H9 (cell line): Measurements from ENCODE around the gene ARID3A. TPM values are rescaled to one million over a fixed set of nuclear protein-coding genes. Genes with fewer than 3 reads are reported as not detected.
"Not testable (repeated sequence)": the region's sequence is repeated elsewhere in the genome, so short reads cannot be mapped to it uniquely, and the experiment has no call there.

Experiments used
- DNase-seq: peaks from one replicate; pipeline ENCODE4 v3.0.0-alpha.2; 2017
- H2AFZ ChIP-seq: one replicate; pipeline ENCODE4 v1.6.1; 2013; ENCODE audit warnings: mild to moderate bottlenecking, low read length, control low read depth, moderate library complexity
- H2AK5ac ChIP-seq: 2 replicates; pipeline ENCODE4 v1.6.1; 2013; ENCODE audit warnings: low read length, control low read depth, mixed read lengths; ENCODE audit not compliant: insufficient read length
- H2BK120ac ChIP-seq: one replicate; pipeline ENCODE4 v1.6.1; 2013; ENCODE audit warnings: low read depth, mild to moderate bottlenecking, low read length, control low read depth, inconsistent platforms; ENCODE audit not compliant: poor library complexity, severe bottlenecking
- H2BK12ac ChIP-seq: 2 replicates; pipeline ENCODE4 v1.6.1; 2013; ENCODE audit warnings: low read length, control low read depth, mixed read lengths, low read depth; ENCODE audit not compliant: insufficient read length
- H2BK15ac ChIP-seq: 2 replicates; pipeline ENCODE4 v1.6.1; 2013; ENCODE audit warnings: low read depth, low read length, control low read depth
- H2BK20ac ChIP-seq: one replicate; pipeline ENCODE4 v1.6.1; 2013; ENCODE audit warnings: low read depth, mild to moderate bottlenecking, low read length, control low read depth, inconsistent platforms; ENCODE audit not compliant: poor library complexity, severe bottlenecking
- H2BK5ac ChIP-seq: 2 replicates; pipeline ENCODE4 v1.6.1; 2013; ENCODE audit warnings: low read length, control low read depth, mixed read lengths; ENCODE audit not compliant: insufficient read length
- H3K14ac ChIP-seq: 2 replicates; pipeline ENCODE4 v1.6.1; 2013; ENCODE audit warnings: low read length, control low read depth; ENCODE audit not compliant: insufficient read depth
- H3K18ac ChIP-seq: 2 replicates; pipeline ENCODE4 v1.6.1; 2013; ENCODE audit warnings: low read depth, mild to moderate bottlenecking, mixed read lengths, low read length, control low read depth; ENCODE audit not compliant: insufficient read length
- H3K23ac ChIP-seq: 2 replicates; pipeline ENCODE4 v1.6.1; 2013; ENCODE audit warnings: low read length, control low read depth, mixed read lengths, low read depth; ENCODE audit not compliant: insufficient read length
- H3K23me2 ChIP-seq: 2 replicates; pipeline ENCODE4 v1.6.1; 2013; ENCODE audit warnings: low read depth, mild to moderate bottlenecking, mixed read lengths, low read length, control low read depth; ENCODE audit not compliant: insufficient read length, poor library complexity, severe bottlenecking
- H3K27ac ChIP-seq: 2 replicates; pipeline ENCODE4 v1.5.1; 2013; ENCODE audit warnings: low read length, control low read depth, mixed read lengths, low read depth; ENCODE audit not compliant: insufficient read length
- H3K27me3 ChIP-seq: 2 replicates; pipeline ENCODE4 v1.6.1; 2013; ENCODE audit warnings: low read length, control low read depth, inconsistent platforms; ENCODE audit not compliant: insufficient read depth
- H3K4ac ChIP-seq: 2 replicates; pipeline ENCODE4 v1.6.1; 2013; ENCODE audit warnings: low read depth, mild to moderate bottlenecking, control low read depth, inconsistent platforms, low read length, moderate library complexity
- H3K4me1 ChIP-seq: 2 replicates; pipeline ENCODE4 v1.6.1; 2013; ENCODE audit warnings: low read length, control low read depth, inconsistent platforms; ENCODE audit not compliant: insufficient read depth
- H3K4me2 ChIP-seq: 2 replicates; pipeline ENCODE4 v1.6.1; 2013; ENCODE audit warnings: low read length, control low read depth, mixed read lengths; ENCODE audit not compliant: insufficient read length, insufficient read depth
- H3K56ac ChIP-seq: 2 replicates; pipeline ENCODE4 v1.6.1; 2013; ENCODE audit warnings: low read depth, mild to moderate bottlenecking, mixed read lengths, low read length, control low read depth; ENCODE audit not compliant: insufficient read length
- H3K79me1 ChIP-seq: 2 replicates; pipeline ENCODE4 v1.6.1; 2013; ENCODE audit warnings: low read depth, mild to moderate bottlenecking, moderate library complexity, low read length, control low read depth, inconsistent platforms; ENCODE audit not compliant: insufficient read depth, poor library complexity, severe bottlenecking
- H3K79me2 ChIP-seq: 2 replicates; pipeline ENCODE4 v1.6.1; 2013; ENCODE audit warnings: low read length, control low read depth, inconsistent platforms; ENCODE audit not compliant: insufficient read depth
- H3K9ac ChIP-seq: 2 replicates; pipeline ENCODE4 v1.6.1; 2013; ENCODE audit warnings: low read length, control low read depth, mixed read lengths; ENCODE audit not compliant: insufficient read length; ENCODE audit errors: extremely low read depth
- H3K9me3 ChIP-seq: one replicate; pipeline ENCODE4 v1.6.1; 2013; ENCODE audit warnings: low read depth, low read length, inconsistent platforms; ENCODE audit not compliant: control insufficient read depth
- H3T11ph ChIP-seq: one replicate; pipeline ENCODE4 v1.6.1; 2013; ENCODE audit warnings: mild to moderate bottlenecking, low read length, control low read depth, inconsistent platforms
- H4K20me1 ChIP-seq: one replicate; pipeline ENCODE4 v1.6.1; 2013; ENCODE audit not compliant: control insufficient read depth, insufficient read length, insufficient read depth
- H4K5ac ChIP-seq: 2 replicates; pipeline ENCODE4 v1.6.1; 2013; ENCODE audit warnings: low read depth, mild to moderate bottlenecking, mixed read lengths, low read length, control low read depth; ENCODE audit not compliant: insufficient read length
- H4K8ac ChIP-seq: replicated peaks from 2 replicates; pipeline ENCODE4 v1.6.1; 2013; ENCODE audit warnings: low read length, control low read depth, mixed read lengths, low read depth; ENCODE audit not compliant: insufficient read length
- H4K91ac ChIP-seq: 2 replicates; pipeline ENCODE4 v1.6.1; 2013; ENCODE audit warnings: low read depth, mild to moderate bottlenecking, moderate library complexity, mixed read lengths, low read length, control low read depth; ENCODE audit not compliant: insufficient read length
- H3K27ac Mint-ChIP-seq, 3 experiments: 2 replicates in 2 of 3; 3 replicates in 1 of 3; pipeline ENCODE4 v1.8.0; 2020 to 2021; ENCODE audit warnings: mixed read lengths in 3 of 3, mild to moderate bottlenecking in 1 of 3, moderate library complexity in 1 of 3
- H3K27me3 Mint-ChIP-seq: 2 replicates; pipeline ENCODE4 v1.8.0; 2021; ENCODE audit warnings: low read depth, mild to moderate bottlenecking, moderate library complexity, mixed read lengths
- H3K36me3 Mint-ChIP-seq, 3 experiments: 2 replicates in 2 of 3; 3 replicates in 1 of 3; pipeline ENCODE4 v1.8.0; 2020 to 2021; ENCODE audit warnings: low read depth in 3 of 3, mixed read lengths in 3 of 3; ENCODE audit not compliant: insufficient read depth in 1 of 3
- H3K4me1 Mint-ChIP-seq, 2 experiments: 2 replicates each; pipeline ENCODE4 v1.8.0; 2020; ENCODE audit warnings: mixed read lengths in 2 of 2
- H3K4me3 Mint-ChIP-seq, 2 experiments: 2 replicates in 1 of 2; 3 replicates in 1 of 2; pipeline ENCODE4 v1.8.0; 2020 to 2021; ENCODE audit warnings: mild to moderate bottlenecking in 2 of 2, mixed read lengths in 2 of 2, moderate library complexity in 1 of 2
- H3K9me3 Mint-ChIP-seq, 2 experiments: 2 replicates in 1 of 2; 3 replicates in 1 of 2; pipeline ENCODE4 v1.8.0; 2020; ENCODE audit warnings: mild to moderate bottlenecking in 2 of 2, mixed read lengths in 2 of 2, moderate library complexity in 1 of 2
- WGBS: extraction: QIAGEN DNeasy Blood & Tissue Kit; methylation state at CpG from one replicate; pipeline ENCODE4 v1.1.7; 2013; ENCODE audit warnings: missing lambda C conversion rate, low lambda C conversion rate, mixed read lengths; ENCODE audit not compliant: insufficient read length; ENCODE audit errors: extremely low coverage; 5-methylcytosine and 5-hydroxymethylcytosine counted together
- total RNA-seq: library from RNA; stranded (reverse); gene quantifications from 2 replicates; pipeline ENCODE4 v1.2.1, GENCODE V29; 2021
- TF ChIP-seq, protein P1 (sequence below): fragments of 200-600 bp; sonication (generic); conservative IDR thresholded peaks from 3 replicates; pipeline ENCODE4 v1.8.0; 2021; ENCODE audit warnings: antibody characterized with exemption, mild to moderate bottlenecking

ARID3A gene
- total RNA-seq, 1 experiment from 2014 or later = 98.3 TPM

DNA sequence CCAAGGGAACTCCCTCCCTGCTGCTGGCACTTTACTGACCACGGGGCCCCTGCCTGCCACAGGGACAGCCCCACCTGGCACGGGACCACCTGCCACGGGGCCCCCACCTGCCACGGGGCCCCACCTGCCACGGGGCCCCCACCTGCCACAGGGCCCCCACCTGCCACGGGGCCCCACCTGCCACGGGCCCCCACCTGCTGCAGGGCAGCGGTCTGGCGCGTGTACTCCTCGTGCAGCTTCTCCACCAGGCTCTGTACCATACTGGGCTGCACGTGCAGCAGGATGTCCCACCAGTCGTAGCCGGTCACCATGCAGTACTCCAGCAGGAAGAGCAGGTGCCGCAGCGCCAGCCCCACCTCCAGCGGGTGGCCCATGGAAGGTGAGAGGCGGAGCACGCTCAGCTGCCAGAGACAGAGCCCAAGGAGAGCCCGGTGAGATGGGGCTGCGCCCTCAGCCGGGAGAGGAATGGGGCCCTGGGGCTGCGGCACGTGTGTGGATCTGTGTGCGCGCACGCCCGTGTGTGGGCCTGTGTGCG, 49.0 kb upstream of the ARID3A start:
- H3K36me3 Mint-ChIP-seq = peaks cover 26 to 50% (median 35%) of the 10 kb centered on the region in 3 experiments
- Histone ChIP-seq H2BK20ac (no peak overlapping the region), H3K23me2 (peaks cover 3% of the 10 kb centered on the region), H2BK12ac (no peak overlapping the region), H3K56ac (no peak overlapping the region), H3K27me3 (no peaks in the 10 kb centered on the region), H4K8ac (no peak overlapping the region), H3K14ac (no peak overlapping the region), H3K18ac (no peak overlapping the region), H2BK5ac (no peak overlapping the region), H3K79me2 (no peaks in the 10 kb centered on the region), H2AFZ (no peak overlapping the region), H3K27ac (no peak overlapping the region), H2BK120ac (no peak overlapping the region), H3K79me1 (no peaks in the 10 kb centered on the region), H3K4me1 (no peaks in the 10 kb centered on the region), H3K9me3 (no peaks in the 10 kb centered on the region), H3K4ac (no peak overlapping the region), H3K9ac (no peak overlapping the region), H4K20me1 (no peaks in the 10 kb centered on the region), H3K4me2 (no peak overlapping the region), H3T11ph (no peak overlapping the region), H2BK15ac (no peak overlapping the region), H4K91ac (no peak overlapping the region), H2AK5ac (no peak overlapping the region), H4K5ac (no peak overlapping the region), H3K23ac (no peak overlapping the region)
- H3K4me3 Mint-ChIP-seq = no peak overlapping the region
- H3K27ac Mint-ChIP-seq = no peak overlapping the region
- WGBS = no CpG with 5 or more reads among the region's 29 CpGs
- TF ChIP-seq, protein P1, sequence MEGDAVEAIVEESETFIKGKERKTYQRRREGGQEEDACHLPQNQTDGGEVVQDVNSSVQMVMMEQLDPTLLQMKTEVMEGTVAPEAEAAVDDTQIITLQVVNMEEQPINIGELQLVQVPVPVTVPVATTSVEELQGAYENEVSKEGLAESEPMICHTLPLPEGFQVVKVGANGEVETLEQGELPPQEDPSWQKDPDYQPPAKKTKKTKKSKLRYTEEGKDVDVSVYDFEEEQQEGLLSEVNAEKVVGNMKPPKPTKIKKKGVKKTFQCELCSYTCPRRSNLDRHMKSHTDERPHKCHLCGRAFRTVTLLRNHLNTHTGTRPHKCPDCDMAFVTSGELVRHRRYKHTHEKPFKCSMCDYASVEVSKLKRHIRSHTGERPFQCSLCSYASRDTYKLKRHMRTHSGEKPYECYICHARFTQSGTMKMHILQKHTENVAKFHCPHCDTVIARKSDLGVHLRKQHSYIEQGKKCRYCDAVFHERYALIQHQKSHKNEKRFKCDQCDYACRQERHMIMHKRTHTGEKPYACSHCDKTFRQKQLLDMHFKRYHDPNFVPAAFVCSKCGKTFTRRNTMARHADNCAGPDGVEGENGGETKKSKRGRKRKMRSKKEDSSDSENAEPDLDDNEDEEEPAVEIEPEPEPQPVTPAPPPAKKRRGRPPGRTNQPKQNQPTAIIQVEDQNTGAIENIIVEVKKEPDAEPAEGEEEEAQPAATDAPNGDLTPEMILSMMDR = no peak
- no peak for DNase-seq
- H3K4me1 Mint-ChIP-seq = peaks cover 0 to 2% of the 10 kb centered on the region in 2 experiments; a peak in 1 of 4 replicates
- no peaks in the 10 kb centered on the region; the same call in 1 of the 2 replicates for H3K27me3 Mint-ChIP-seq
- peaks cover 3% of the 10 kb centered on the region in 2 experiments; a peak in 2 of 5 replicates for H3K9me3 Mint-ChIP-seq

DNA sequence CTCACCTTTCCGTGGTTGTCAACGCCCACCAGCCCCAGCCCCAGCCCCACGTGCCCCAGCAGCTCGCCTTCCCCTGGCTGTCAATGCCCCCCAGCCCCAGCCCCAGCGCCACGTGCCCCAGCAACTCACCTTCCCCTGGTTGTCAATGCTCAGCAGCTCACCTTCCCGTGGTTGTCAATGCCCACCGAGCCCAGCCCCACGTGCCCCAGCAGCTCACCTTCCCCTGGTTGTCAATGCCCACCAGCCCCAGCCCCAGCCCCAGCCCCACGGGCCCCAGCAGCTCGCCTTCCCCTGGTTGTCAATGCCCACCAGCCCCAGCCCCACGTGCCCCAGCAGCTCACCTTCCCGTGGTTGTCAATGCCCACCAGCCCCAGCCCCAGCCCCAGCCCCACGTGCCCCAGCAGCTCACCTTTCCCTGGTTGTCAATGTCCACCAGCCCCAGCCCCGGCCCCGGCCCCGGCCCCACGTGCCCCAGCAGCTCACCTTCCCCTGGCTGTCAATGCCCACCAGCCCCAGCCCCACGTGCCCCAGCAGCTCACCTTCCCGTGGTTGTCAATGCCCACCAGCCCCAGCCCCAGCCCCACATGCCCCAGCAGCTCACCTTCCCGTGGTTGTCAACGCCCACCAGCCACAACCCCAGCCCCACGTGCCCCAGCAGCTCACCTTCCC, 47.7 kb upstream of the ARID3A start:
- peaks cover 32 to 58% (median 42%) of the 10 kb centered on the region in 3 experiments for H3K36me3 Mint-ChIP-seq
- H3K4me3 Mint-ChIP-seq = not testable (repeated sequence)

More for the DNA sequence above, 47.7 kb upstream of the ARID3A start:
- H4K8ac ChIP-seq, H3K27ac ChIP-seq, H3K79me2 ChIP-seq, H2BK15ac ChIP-seq, DNase-seq, H3K56ac ChIP-seq, H3K9me3 Mint-ChIP-seq, H3K4me1 ChIP-seq, H3K18ac ChIP-seq, H3K9ac ChIP-seq, H4K91ac ChIP-seq, H3K14ac ChIP-seq, H3K79me1 ChIP-seq, H2BK20ac ChIP-seq, H2BK5ac ChIP-seq, H3K27ac Mint-ChIP-seq, H3K9me3 ChIP-seq, H4K20me1 ChIP-seq, H3K27me3 ChIP-seq, H2AK5ac ChIP-seq, H3T11ph ChIP-seq, H3K4me1 Mint-ChIP-seq, H3K23me2 ChIP-seq, H2AFZ ChIP-seq, H3K23ac ChIP-seq, H3K27me3 Mint-ChIP-seq, H4K5ac ChIP-seq, H3K4me2 ChIP-seq, H2BK12ac ChIP-seq, H3K4ac ChIP-seq, H2BK120ac ChIP-seq: not testable (repeated sequence)
- WGBS = no CpG with 5 or more reads among the region's 23 CpGs
